ENCODE measurements around the gene TJP3.

TJP3 gene

DNA sequence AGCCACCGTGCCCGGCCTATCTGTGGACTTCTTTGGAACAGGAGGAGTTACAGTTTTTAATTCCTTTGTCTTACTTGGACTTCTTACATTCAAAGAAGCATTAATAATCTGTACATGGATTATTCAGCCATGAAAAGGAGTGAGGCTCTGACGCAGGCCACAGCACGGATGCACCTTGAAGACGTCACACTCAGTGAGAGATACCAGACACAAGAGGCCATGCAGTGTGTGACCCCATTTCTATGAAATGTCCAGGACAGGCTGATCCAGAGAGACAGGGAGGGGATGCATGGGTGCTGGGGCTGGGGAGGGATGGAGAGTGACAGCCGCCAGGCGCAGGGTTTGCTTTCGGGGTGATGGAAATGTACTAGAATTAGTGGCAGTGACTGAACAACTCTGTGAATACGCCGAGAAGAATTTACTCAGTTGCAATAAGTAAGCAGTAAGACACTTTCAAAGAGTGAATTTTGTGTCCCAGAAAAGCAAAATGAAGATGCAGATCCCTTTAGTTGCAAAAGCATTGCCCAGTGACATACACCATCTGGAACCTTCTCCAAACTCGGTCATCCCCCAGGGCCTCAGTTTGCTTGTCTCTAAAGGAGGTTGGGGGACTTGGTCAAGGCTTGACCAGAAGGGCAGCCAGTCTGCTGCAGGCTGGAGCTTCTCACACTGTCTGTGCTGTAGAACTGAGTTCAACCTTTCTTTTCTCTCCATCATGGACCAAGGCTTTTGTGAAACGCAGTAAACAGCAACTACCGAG lies 33.2 kb upstream of the TJP3 start:
- H3K4me3 Mint-ChIP-seq, result no peak overlapping the region
- peak overlapping the region; percentile 89 for H3K27ac Mint-ChIP-seq
- DNase-seq, result no peak
- TF ChIP-seq CTCF (IDR thresholded peaks at IDR 0.05), result no peak
- H3K4me1 Mint-ChIP-seq, result peaks cover 38% of the 10 kb centered on the region
- H3K36me3 Mint-ChIP-seq (ENCODE audit: low read depth), result peaks cover 5% of the 10 kb centered on the region
- no peaks in the 10 kb centered on the region for H3K27me3 Mint-ChIP-seq (ENCODE audit: low read depth, poor library complexity)
- H3K9me3 Mint-ChIP-seq, result no peaks in the 10 kb centered on the region

GRCh38 chr19:3678188-3678587 lies 30.0 kb upstream of the TJP3 start:
- no peak for DNase-seq
- Mint-ChIP-seq H3K36me3 (ENCODE audit: low read depth) (peaks cover 14% of the 10 kb centered on the region), H3K27me3 (ENCODE audit: low read depth, poor library complexity) (no peaks in the 10 kb centered on the region), H3K4me3 (no peak overlapping the region), H3K27ac (no peak overlapping the region), H3K9me3 (peaks cover 1% of the 10 kb centered on the region), H3K4me1 (peaks cover 31% of the 10 kb centered on the region)
- TF ChIP-seq CTCF (IDR thresholded peaks at IDR 0.05), result no peak

DNA sequence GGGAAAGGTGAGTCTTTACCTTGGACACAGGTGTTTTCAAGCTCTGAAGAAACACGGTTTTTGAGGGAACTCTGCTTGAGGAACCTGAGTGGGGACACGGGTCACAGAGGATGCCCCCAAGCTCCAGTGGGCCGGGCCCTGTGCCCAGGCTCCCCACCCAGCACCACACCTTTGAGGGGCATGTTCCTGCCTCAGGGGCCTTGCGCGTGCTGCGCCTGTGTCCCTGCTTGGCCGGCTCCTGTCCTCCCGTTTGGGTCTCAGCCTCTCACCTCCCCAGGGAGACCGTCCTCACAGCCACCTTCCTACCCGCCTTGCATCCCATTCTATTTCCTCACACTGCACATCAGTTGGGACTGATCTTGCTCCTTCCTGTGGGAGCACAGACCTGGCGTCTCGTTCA lies 29.0 kb upstream of the TJP3 start:
- Mint-ChIP-seq H3K27ac (no peak overlapping the region), H3K36me3 (ENCODE audit: low read depth) (peaks cover 23% of the 10 kb centered on the region), H3K27me3 (ENCODE audit: low read depth, poor library complexity) (no peaks in the 10 kb centered on the region), H3K4me1 (peaks cover 38% of the 10 kb centered on the region), H3K4me3 (no peak overlapping the region), H3K9me3 (peaks cover 10% of the 10 kb centered on the region)
- no peak for DNase-seq
- no peak for TF ChIP-seq CTCF (IDR thresholded peaks at IDR 0.05)

GRCh38 chr19:3679581-3679980 lies 28.6 kb upstream of the TJP3 start:
- H3K36me3 Mint-ChIP-seq (ENCODE audit: low read depth), result peaks cover 27% of the 10 kb centered on the region
- no peak overlapping the region for H3K4me3 Mint-ChIP-seq
- DNase-seq, result no peak
- H3K9me3 Mint-ChIP-seq, result peaks cover 14% of the 10 kb centered on the region
- TF ChIP-seq CTCF (IDR thresholded peaks at IDR 0.05), result no peak
- H3K4me1 Mint-ChIP-seq, result peaks cover 40% of the 10 kb centered on the region
- peak overlapping the region; percentile 61 for H3K27ac Mint-ChIP-seq
- no peaks in the 10 kb centered on the region for H3K27me3 Mint-ChIP-seq (ENCODE audit: low read depth, poor library complexity)

- H3K9me3 Mint-ChIP-seq, result peaks cover 21% of the 10 kb centered on the region
- H3K4me1 Mint-ChIP-seq, result peaks cover 40% of the 10 kb centered on the region
- H3K36me3 Mint-ChIP-seq (ENCODE audit: low read depth), result peaks cover 30% of the 10 kb centered on the region
- no peak for TF ChIP-seq CTCF (IDR thresholded peaks at IDR 0.05)
- H3K4me3 Mint-ChIP-seq, result no peak overlapping the region
- no peak for DNase-seq
- H3K27me3 Mint-ChIP-seq (ENCODE audit: low read depth, poor library complexity), result no peaks in the 10 kb centered on the region
- H3K27ac Mint-ChIP-seq, result no peak overlapping the region
Measured at GRCh38 chr19:3680939-3681338, 27.2 kb upstream of the TJP3 start.

DNA sequence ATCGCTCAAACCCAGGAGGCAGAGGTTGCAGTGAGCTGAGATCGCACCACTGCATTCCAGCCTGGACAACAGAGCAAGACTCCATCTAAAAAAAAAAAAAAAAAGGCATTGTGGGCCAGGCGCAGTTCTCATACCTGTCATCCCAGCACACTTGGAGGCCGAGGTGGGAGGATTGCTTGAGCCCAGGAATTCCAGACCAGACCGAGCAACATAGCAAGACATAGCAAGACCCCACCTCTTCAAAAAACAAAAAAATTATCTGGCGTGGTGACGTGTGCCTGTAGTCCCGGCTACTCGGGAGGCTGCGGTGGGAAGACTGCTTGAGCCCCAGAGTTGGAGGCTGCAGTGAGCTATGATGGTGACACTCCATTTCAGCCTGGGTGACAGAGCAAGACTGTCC lies 25.9 kb upstream of the TJP3 start:
- TF ChIP-seq CTCF (IDR thresholded peaks at IDR 0.05), result no peak
- no peak overlapping the region for H3K27ac Mint-ChIP-seq
- H3K4me1 Mint-ChIP-seq, result peaks cover 46% of the 10 kb centered on the region
- no peak for DNase-seq
- no peak overlapping the region for H3K4me3 Mint-ChIP-seq
- H3K27me3 Mint-ChIP-seq (ENCODE audit: low read depth, poor library complexity), result no peaks in the 10 kb centered on the region
- H3K9me3 Mint-ChIP-seq, result peaks cover 21% of the 10 kb centered on the region
- peaks cover 34% of the 10 kb centered on the region for H3K36me3 Mint-ChIP-seq (ENCODE audit: low read depth)
